HS-27A (cell line): ENCODE results near the gene COL6A3.

Experiments
- DNase-seq: peaks from one replicate; pipeline ENCODE4 v3.0.0-alpha.2; 2012; ENCODE audit warnings: low read depth, missing footprints

The COL6A3 gene

GRCh38 chr2:237291138-237291792, 122.7 kb downstream of the COL6A3 start:
- no peak for DNase-seq

DNA sequence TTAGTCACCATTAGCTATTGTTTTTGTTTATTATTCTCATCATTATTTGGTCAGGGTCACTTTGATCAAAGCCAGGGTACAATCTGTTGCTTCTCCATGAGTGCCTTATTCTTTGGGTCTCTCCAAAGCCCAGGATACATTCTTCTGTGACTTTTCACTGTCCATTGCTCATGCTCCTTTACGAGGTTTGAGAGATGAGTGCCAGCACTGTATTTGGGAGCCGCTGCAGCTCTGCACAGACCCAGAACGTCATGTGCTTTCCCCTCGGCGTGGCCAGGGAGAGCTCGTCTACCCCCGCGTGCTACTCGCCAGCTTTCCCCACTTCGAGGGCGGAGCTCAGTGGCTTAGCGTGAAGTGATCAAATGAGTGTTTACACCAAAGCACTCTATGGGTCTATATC, 123.7 kb downstream of the COL6A3 start:
- DNase-seq, result no peak

GRCh38 chr2:237289139-237289538, 124.8 kb downstream of the COL6A3 start:
- no peak for DNase-seq

- no peak for DNase-seq
These were observed 126.1 kb downstream of the COL6A3 start for GRCh38 chr2:237287872-237288271.

- no peak for DNase-seq
These were observed 130.6 kb downstream of the COL6A3 start for GRCh38 chr2:237283131-237283928.

DNA sequence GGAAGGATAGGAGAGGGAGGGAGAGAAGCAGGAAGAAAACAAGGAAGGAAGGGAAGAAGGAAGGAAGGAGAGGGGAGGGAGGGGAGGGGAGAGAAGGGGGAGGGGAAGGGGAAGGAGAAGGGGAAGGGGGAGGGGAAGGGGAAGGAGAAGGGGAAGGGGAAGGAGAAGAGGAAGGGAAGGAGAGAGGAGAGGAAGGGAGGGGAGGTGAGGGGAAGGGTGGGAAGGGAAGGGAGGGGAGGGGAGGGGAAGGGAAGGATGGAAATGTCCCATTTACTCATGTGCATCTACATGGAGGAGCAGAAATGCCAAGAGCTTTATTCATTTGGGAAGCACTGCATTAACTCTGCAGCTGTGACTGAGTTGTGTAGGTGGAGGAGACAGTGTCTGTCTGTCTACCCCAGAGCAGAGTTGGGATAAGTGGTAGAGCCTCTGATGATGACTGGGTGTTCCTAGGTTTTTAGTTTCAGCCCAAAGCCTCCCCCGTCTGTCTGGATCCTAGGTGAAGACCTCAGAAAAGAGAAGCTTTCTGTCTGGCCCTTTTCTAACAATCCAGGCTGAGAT, 131.3 kb downstream of the COL6A3 start:
- DNase-seq, result no peak

- no peak for DNase-seq
These were observed 132.1 kb downstream of the COL6A3 start for GRCh38 chr2:237281836-237282306.

GRCh38 chr2:237280939-237281338, 133.0 kb downstream of the COL6A3 start:
- no peak for DNase-seq

DNA sequence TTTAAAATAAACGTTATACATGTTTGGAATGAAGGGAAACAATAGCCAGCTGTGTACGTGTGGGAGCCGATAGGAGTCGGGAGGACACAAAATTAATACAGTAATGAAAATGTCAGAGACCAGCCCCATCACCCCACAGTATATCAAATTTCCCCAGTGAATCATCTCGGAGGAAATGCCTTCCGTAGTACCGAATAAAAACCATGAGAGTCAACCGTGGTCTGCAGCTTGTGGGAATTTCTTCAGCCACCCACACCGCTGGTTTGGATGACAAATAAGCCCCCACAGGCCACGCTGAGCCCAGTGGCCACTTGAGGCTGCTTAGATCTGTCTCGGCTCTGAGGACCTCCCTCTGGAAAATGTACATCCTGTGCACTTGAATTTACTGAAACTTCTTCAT, 133.7 kb downstream of the COL6A3 start:
- no peak for DNase-seq

- DNase-seq, result no peak
These were observed 134.8 kb downstream of the COL6A3 start for GRCh38 chr2:237279012-237279768.

DNA sequence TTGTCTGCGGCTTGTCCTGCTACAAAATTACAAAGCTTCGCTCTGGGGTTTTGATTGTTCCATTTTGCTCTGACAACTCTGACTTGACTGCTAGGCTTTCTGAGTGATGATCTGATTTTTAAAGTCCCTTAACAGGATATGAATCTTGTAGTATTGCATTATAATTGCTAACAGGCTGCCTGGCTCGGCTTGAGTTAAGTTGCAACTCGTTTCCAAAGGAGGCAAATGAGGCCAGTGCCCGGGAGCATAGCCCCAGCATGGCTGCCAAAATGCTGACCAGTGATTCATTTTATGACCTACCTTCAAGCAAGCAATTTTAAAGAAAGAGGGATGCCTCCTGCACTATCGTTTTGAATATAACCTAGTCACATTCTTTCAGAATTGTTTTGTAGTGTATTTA, 135.4 kb downstream of the COL6A3 start:
- DNase-seq, result no peak

DNA sequence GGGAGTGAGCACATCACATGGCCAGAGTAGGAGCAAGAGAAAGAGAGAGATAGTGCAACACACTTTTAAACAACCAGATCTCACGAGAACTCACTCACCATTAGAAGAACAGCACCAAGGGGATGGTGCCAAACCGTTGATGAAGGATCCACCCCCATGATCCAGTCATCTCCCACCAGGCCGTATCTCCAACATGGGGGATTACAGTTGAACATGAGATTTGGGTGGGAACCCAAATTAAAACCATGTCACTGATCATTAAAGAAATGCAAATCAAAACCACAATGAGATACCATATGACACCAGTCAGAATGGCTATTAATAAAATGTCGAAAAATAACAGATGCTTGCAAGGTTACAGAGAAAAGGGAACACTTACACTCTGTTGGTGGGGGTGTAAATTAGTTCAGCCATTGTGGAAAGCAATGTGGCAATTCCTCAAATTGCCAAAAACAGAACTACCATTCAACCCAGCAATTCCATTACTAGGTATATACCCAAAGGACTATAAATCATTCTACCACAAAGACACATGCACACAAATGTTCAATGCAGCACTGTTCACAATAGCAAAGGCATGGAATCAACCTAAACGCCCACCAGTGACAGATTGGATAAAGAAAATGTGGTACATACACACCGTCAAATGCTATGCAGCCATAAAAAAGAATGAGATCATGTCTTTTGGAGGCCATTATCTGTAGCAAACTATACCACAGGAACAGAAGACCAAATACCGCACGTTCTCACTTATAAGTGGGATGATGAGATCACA, 137.1 kb downstream of the COL6A3 start:
- DNase-seq, result no peak
